ENCODE data around the gene TTLL5. TPM values are rescaled to one million over a fixed set of nuclear protein-coding genes. Genes with fewer than 3 reads are reported as not detected.

Gene TTLL5
- total RNA-seq, 2 donors from 2014 or later = 26.5 to 37.3 TPM

GRCh38 chr14:75700295-75700694, 39.2 kb downstream of the TTLL5 start:
- Histone ChIP-seq H3K36me3 (no peaks in the 10 kb centered on the region), H3K9me3 (no peaks in the 10 kb centered on the region), H3K27me3 (no peaks in the 10 kb centered on the region), H3K9ac (ENCODE audit: low read depth in 2 of 2, low read length in 2 of 2) (no peak overlapping the region), H3K4me3 (no peak overlapping the region), H3K4me1 (no peaks in the 10 kb centered on the region), H3K27ac (no peak overlapping the region)
- no peak for DNase-seq
- intact Hi-C loops (cut with DNase I) = loop anchor here (10.0 kb wide), 1 partner anchor 205 kb away; no protein-coding TSS in a partner anchor
- no peak for TF ChIP-seq CTCF (IDR thresholded peaks at IDR 0.05)

GRCh38 chr14:75702122-75702521, 41.1 kb downstream of the TTLL5 start:
- Histone ChIP-seq H3K9ac (ENCODE audit: low read depth in 2 of 2, low read length in 2 of 2) (no peak overlapping the region), H3K36me3 (no peaks in the 10 kb centered on the region), H3K9me3 (no peaks in the 10 kb centered on the region), H3K27me3 (no peaks in the 10 kb centered on the region), H3K27ac (no peak overlapping the region), H3K4me3 (no peak overlapping the region), H3K4me1 (no peaks in the 10 kb centered on the region)
- intact Hi-C loops (cut with DNase I) = loop anchor here (10.0 kb wide), 1 partner anchor 203 kb away; no protein-coding TSS in a partner anchor
- DNase-seq = no peak
- no peak for TF ChIP-seq CTCF (IDR thresholded peaks at IDR 0.05)

- H3K36me3 ChIP-seq = no peaks in the 10 kb centered on the region
- H3K27ac ChIP-seq = no peak overlapping the region
These were observed 41.7 kb downstream of the TTLL5 start for GRCh38 chr14:75702616-75703261.

GRCh38 chr14:75703467-75703866, 42.4 kb downstream of the TTLL5 start:
- Histone ChIP-seq H3K4me1 (no peaks in the 10 kb centered on the region), H3K36me3 (no peaks in the 10 kb centered on the region), H3K27me3 (no peaks in the 10 kb centered on the region), H3K9ac (ENCODE audit: low read depth in 2 of 2, low read length in 2 of 2) (no peak overlapping the region), H3K9me3 (no peaks in the 10 kb centered on the region), H3K27ac (no peak overlapping the region), H3K4me3 (no peak overlapping the region)
- no peak for DNase-seq
- no peak for TF ChIP-seq CTCF (IDR thresholded peaks at IDR 0.05)
- intact Hi-C loops (cut with DNase I) = loop anchor here (10.0 kb wide), 1 partner anchor 201 kb away; no protein-coding TSS in a partner anchor

More at GRCh38 chr14:75702616-75703261, 41.7 kb downstream of the TTLL5 start:
- intact Hi-C loops (cut with DNase I) = loop anchor here (10.0 kb wide), 1 partner anchor 202 kb away; no protein-coding TSS in a partner anchor
- no peak for TF ChIP-seq CTCF (IDR thresholded peaks at IDR 0.05)
- H3K27me3 ChIP-seq = no peaks in the 10 kb centered on the region
- no peaks in the 10 kb centered on the region for H3K4me1 ChIP-seq
- H3K9me3 ChIP-seq = no peaks in the 10 kb centered on the region
- no peak for DNase-seq
- H3K9ac ChIP-seq (ENCODE audit: low read depth in 2 of 2, low read length in 2 of 2) = no peak overlapping the region
- H3K4me3 ChIP-seq = no peak overlapping the region

- Histone ChIP-seq H3K27me3 (no peaks in the 10 kb centered on the region), H3K27ac (no peak overlapping the region), H3K36me3 (no peaks in the 10 kb centered on the region), H3K9ac (ENCODE audit: low read depth in 2 of 2, low read length in 2 of 2) (no peak overlapping the region), H3K4me3 (no peak overlapping the region), H3K4me1 (no peaks in the 10 kb centered on the region), H3K9me3 (no peaks in the 10 kb centered on the region)
- DNase-seq = no peak
- no peak for TF ChIP-seq CTCF (IDR thresholded peaks at IDR 0.05)
- intact Hi-C loops (cut with DNase I) = loop anchor here (5.0 to 10.0 kb wide), 2 partner anchors 200 to 682 kb away; no protein-coding TSS in a partner anchor
These were observed 44.0 kb downstream of the TTLL5 start for GRCh38 chr14:75705014-75705413.
